ENCODE data around the gene MAFG. TPM values are rescaled to one million over a fixed set of nuclear protein-coding genes. Genes with fewer than 3 reads are reported as not detected.

The MAFG gene
- total and polyA plus RNA-seq, 2 experiments from 2014 or later, result 21.3 to 28.5 TPM

GRCh38 chr17:81941484-81942166, 14.1 kb upstream of the MAFG start:
- Histone ChIP-seq H3K9me2 (replicated peaks; ENCODE audit: insufficient read depth) (no peaks in the 10 kb centered on the region), H3K4me2 (no peak overlapping the region), H3K79me2 (peaks cover 4% of the 10 kb centered on the region), H3K27me3 (no peaks in the 10 kb centered on the region), H3K4me3 (no peak overlapping the region), H4K20me1 (ENCODE audit: insufficient read depth, poor library complexity, severe bottlenecking) (no peaks in the 10 kb centered on the region), H2AFZ (no peak overlapping the region), H3K9me3 (ENCODE audit: low read depth) (no peaks in the 10 kb centered on the region), H3K36me3 (replicated peaks; ENCODE audit: insufficient read depth, low read depth) (no peaks in the 10 kb centered on the region), H3K27ac (no peak overlapping the region), H3K4me1 (ENCODE audit: insufficient read depth) (peaks cover 3% of the 10 kb centered on the region)
- TF ChIP-seq EZH2 (IDR thresholded peaks at IDR 0.05; ENCODE audit: borderline replicate concordance) (no peak), EZH2phosphoT487 (IDR thresholded peaks at IDR 0.05; ENCODE audit: low read depth, severe bottlenecking, unreplicated experiment) (no peak), CTCF (IDR thresholded peaks at IDR 0.05; ENCODE audit: poor library complexity) (no peak)
- DNase-seq (ENCODE audit: low spot score), result no peak
- 57% methylated on average over 29 of the region's 30 CpGs for WGBS (ENCODE audit: low lambda C conversion rate, missing lambda C conversion rate)

GRCh38 chr17:81940538-81941483, 13.3 kb upstream of the MAFG start:
- DNase-seq (ENCODE audit: low spot score), result no peak
- Histone ChIP-seq H3K36me3 (replicated peaks; ENCODE audit: insufficient read depth, low read depth) (no peaks in the 10 kb centered on the region), H3K4me2 (no peak overlapping the region), H3K79me2 (peaks cover 12% of the 10 kb centered on the region), H3K4me3 (no peak overlapping the region), H3K27me3 (no peaks in the 10 kb centered on the region), H4K20me1 (ENCODE audit: insufficient read depth, poor library complexity, severe bottlenecking) (no peaks in the 10 kb centered on the region), H3K9me2 (replicated peaks; ENCODE audit: insufficient read depth) (no peaks in the 10 kb centered on the region), H2AFZ (no peak overlapping the region), H3K9me3 (ENCODE audit: low read depth) (no peaks in the 10 kb centered on the region), H3K4me1 (ENCODE audit: insufficient read depth) (peaks cover 7% of the 10 kb centered on the region), H3K27ac (no peak overlapping the region)
- WGBS (ENCODE audit: low lambda C conversion rate, missing lambda C conversion rate), result 96% methylated on average over 55 of the region's 56 CpGs
- TF ChIP-seq CTCF (IDR thresholded peaks at IDR 0.05; ENCODE audit: poor library complexity) (no peak), EZH2 (IDR thresholded peaks at IDR 0.05; ENCODE audit: borderline replicate concordance) (no peak), EZH2phosphoT487 (IDR thresholded peaks at IDR 0.05; ENCODE audit: low read depth, severe bottlenecking, unreplicated experiment) (no peak)

GRCh38 chr17:81939881-81940385, 12.4 kb upstream of the MAFG start:
- WGBS (ENCODE audit: low lambda C conversion rate, missing lambda C conversion rate), result 93% methylated on average over 18 of the region's 21 CpGs
- DNase-seq (ENCODE audit: low spot score), result no peak

More at GRCh38 chr17:81939881-81940385, 12.4 kb upstream of the MAFG start:
- Histone ChIP-seq H2AFZ (no peak overlapping the region), H3K27me3 (no peaks in the 10 kb centered on the region), H4K20me1 (ENCODE audit: insufficient read depth, poor library complexity, severe bottlenecking) (no peaks in the 10 kb centered on the region), H3K9me3 (ENCODE audit: low read depth) (no peaks in the 10 kb centered on the region), H3K4me2 (no peak overlapping the region), H3K79me2 (peaks cover 15% of the 10 kb centered on the region), H3K27ac (no peak overlapping the region), H3K4me1 (ENCODE audit: insufficient read depth) (peaks cover 7% of the 10 kb centered on the region), H3K4me3 (no peak overlapping the region), H3K36me3 (replicated peaks; ENCODE audit: insufficient read depth, low read depth) (no peaks in the 10 kb centered on the region), H3K9me2 (replicated peaks; ENCODE audit: insufficient read depth) (no peaks in the 10 kb centered on the region)
- no peak for TF ChIP-seq CTCF (IDR thresholded peaks at IDR 0.05; ENCODE audit: poor library complexity)
- TF ChIP-seq EZH2phosphoT487 (IDR thresholded peaks at IDR 0.05; ENCODE audit: low read depth, severe bottlenecking, unreplicated experiment), result no peak
- no peak for TF ChIP-seq EZH2 (IDR thresholded peaks at IDR 0.05; ENCODE audit: borderline replicate concordance)

Data from hepatocyte (in vitro differentiated cells).